ENCODE results near the gene SFXN5.
"Not testable (repeated sequence)": the region's sequence is repeated elsewhere in the genome, so short reads cannot be mapped to it uniquely, and the experiment has no call there.

Gene SFXN5

DNA sequence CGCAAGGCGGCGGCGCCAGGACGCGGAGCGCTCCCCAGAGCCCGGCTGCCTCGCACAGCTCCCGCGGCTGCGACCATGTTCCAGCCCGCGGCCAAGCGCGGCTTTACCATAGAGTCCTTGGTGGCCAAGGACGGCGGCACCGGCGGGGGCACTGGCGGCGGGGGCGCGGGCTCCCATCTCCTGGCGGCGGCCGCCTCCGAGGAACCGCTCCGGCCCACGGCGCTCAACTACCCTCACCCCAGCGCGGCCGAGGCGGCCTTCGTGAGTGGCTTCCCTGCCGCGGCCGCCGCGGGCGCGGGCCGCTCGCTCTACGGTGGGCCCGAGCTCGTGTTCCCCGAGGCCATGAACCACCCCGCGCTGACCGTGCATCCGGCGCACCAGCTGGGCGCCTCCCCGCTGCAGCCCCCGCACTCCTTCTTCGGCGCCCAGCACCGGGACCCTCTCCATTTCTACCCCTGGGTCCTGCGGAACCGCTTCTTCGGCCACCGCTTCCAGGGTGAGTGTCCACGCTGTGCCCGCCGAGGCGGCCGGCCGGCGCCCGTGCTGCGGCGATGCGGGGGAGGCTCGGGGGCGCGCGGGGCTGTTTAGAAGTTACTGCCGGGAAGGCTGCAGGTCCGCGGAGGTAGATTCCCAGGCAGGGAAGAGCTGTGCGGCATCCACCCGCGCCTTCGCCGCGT lies 153.5 kb downstream of the SFXN5 start:
- DNase-seq: no peak

DNA sequence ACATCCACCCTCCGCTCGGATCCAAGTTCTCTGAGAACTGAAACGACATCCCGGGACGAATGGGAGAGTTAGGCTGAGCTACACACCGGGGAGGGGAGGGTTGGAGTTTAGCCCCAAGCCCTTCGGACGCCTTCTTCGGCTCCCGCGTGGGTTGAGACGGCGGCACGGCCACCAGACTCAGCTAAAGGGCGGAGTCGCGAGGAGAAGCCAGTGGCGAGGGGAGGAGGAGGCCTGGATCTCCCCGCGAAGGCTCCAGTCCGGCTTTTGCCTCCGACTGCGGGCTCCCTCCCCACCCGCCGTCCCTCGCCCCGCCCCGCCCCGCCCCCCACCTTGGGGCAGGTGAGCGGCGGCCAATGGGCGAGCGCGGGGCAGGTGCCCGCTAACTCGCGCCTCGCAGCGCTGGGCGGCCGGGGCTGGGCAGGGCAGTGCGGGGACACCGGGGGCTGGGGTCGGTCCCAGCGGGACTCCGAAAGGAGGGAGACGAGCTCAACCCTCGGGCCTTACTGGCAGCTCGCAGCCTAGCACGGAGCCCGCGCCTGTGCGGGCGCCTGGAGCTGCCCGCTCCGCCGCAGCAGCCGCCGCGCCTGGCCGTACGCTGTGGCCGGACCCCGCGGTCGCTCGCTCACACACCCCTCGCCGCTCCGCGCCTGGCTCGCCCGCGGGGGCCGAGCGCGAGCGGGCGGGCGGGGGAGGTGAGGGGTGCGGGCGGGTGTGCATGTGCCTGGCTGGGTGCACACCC lies 154.2 kb downstream of the SFXN5 start, which contains the start of gene EMX1:
Gene EMX1 (plus strand): TSS at position 382 of the 739 bp plus-strand sequence. CDS start 334 bp downstream, at position 716.
- peak; percentile 92 for DNase-seq

DNA sequence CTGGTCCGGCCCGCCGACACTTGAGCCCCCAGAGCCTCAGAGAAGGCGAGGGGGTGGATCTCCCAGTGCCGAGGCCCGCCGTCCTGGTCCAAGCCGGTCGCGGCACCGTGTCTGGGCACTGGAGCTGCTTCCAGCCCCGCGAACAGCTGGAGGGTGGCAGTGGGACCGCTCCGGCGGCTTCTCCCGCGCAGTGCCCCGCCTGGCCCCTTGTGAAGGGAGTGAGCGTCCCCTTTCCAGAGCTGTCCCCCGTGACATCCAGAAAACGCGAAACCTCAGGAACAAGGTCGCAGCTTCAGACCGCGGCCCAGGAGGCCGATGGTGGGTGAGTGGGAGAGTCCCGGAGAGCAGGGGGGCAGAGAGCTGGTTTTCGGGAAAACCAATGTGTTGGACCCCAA lies 154.8 kb downstream of the SFXN5 start:
- peak; percentile 60 for DNase-seq

DNA sequence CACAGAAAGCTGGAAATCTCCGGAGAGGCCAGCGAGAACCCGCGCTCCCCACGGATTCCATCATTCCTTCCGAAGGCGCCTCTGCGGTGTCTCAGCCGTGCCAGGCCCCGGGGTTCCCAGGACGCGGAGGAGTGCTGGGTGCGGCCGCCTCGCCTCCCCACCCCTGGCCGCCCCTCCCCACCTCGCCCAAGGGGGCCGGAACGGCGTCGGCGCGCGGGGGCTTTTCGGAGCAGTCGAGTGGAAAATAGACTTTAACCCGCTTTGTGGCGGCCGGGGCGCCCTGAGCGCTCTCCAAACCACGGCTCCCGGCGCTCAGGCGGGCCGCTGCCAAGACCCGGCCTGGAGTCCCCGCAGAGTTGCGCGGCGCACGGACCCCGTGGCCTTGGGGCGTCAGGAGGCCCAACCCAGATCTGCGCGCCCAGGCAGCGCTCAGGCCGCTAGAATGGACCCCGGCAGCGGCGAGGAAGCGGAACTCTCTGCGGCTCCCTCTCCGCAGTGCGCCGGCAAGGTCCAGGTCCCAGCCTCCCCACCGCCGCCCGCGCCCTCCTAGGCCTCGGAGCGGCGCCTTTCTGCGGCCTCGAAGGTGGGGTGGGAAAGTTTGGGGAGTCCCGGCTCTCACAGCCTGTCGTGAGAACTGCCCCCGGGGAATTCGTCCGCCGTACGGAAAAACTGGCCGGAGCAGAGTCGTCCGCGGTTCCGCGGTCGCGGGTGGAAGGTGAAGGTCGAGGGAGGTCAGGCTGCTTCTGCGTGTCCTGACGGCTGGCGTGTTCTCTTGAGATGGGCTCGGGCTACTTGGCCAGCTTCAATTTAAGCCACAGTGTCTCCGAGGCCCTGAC lies 155.4 kb downstream of the SFXN5 start:
- peak; percentile 80 for DNase-seq

DNA sequence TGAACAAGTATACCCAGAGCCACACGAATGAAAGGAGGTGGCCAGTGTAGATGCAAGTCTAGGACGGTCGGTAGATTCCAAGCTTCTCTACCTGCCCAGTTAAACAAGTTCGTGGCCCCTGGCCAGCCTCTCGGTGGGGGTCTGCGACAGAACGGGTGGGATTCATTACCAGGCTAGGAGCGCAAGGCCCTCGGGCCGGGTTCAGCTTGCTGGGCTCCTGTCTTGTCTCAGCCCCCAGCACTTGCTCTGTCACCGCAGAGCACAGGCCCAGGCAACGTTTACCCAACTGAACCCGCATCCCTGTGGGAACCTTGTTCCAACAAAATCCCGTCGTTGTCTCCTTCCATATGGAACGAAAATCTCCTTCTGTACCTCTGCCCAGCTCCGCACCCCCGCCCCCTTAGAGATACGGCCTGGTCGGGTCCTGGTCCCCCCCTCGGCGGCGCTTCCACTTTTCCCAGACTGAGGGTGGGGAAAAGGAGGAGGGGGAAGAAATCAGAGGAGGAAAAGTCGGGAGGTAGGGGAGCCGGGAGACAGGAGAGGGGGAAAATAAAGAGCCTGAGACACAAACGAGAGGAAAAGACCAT lies 156.1 kb downstream of the SFXN5 start:
- DNase-seq: peak; percentile 45

GRCh38 chr2:72914589-72915319 lies 156.8 kb downstream of the SFXN5 start:
- peak; percentile 62 for DNase-seq

DNA sequence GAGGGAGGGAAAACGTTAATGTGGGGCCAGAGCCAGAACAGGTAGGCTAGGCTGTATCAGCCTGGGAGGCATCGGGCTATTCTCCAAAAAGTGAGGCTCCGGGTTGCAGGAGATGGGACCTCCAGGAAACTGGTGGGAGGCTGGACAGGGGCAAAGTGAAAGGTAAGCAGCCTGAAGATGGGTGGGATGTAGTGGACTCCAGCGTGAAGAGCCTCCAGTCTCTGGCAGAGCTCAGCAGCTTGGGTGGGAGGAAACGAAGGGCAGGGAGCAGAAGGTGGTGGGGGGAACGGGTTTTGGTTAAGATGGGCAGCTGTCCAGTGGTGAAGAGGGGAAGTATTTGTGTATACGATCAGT lies 157.3 kb downstream of the SFXN5 start:
- DNase-seq: no peak

GRCh38 chr2:72913486-72914205 lies 157.9 kb downstream of the SFXN5 start:
- DNase-seq: peak; percentile 59

- no peak for DNase-seq
These were observed 160.3 kb downstream of the SFXN5 start for GRCh38 chr2:72911256-72911655.

GRCh38 chr2:72908741-72909140 lies 162.8 kb downstream of the SFXN5 start:
- no peak for DNase-seq

DNA sequence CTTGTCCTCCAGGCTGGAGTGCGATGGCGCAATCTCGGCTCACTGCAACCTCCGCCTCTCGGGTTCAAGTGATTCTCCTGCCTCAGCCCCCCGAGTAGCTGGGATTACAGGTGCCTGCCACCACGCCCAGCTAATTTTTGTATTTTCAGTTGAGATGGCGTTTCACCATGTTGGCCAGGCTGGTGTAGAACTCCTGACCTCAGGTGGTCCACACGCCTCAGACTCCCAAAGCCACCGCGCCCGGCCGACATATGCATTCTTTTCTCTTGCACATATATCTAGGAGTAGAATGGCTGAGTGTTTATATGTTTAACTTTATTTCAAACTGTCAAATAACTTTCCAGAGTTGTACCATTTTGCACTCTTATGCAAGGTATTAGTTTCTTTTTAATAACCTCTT lies 164.1 kb downstream of the SFXN5 start:
- not testable (repeated sequence) for DNase-seq

DNA sequence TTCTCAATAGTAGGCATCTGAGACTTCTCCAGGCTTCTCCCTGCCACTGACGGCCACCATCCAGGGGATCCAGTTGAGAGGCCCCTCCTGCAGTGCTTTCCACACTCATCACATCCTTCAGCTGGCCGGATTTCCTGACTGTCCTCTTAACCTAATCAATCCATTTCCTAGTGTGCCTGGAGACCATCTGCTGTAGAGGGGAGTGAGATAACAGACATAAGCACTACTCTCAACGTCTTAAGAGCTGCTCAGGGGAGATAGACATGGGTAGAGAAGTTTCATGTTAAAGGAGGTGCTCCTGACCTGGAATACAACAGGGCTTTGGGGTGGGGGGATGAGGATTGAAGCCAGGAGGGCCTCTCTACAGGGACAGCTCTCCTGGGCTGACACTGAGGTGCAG lies 170.1 kb downstream of the SFXN5 start:
- DNase-seq: no peak

GRCh38 chr2:72900191-72900825 lies 171.2 kb downstream of the SFXN5 start:
- DNase-seq: no peak

DNA sequence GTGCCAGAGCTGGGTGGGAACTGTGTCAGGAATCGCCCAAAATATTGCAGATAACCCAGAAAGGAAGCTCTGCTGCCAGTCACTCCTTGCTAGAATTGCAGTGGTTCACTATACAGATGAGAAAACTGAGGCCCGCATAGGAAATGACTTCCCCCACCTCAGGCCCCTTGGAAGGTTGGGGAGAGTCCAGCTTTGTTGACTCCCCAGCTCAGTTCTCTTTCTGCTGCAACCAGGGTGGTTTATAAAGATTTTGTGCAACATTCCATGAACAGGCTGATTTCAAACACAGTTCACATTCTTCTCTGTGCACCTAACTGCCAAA lies 173.0 kb downstream of the SFXN5 start:
- DNase-seq: no peak

DNA sequence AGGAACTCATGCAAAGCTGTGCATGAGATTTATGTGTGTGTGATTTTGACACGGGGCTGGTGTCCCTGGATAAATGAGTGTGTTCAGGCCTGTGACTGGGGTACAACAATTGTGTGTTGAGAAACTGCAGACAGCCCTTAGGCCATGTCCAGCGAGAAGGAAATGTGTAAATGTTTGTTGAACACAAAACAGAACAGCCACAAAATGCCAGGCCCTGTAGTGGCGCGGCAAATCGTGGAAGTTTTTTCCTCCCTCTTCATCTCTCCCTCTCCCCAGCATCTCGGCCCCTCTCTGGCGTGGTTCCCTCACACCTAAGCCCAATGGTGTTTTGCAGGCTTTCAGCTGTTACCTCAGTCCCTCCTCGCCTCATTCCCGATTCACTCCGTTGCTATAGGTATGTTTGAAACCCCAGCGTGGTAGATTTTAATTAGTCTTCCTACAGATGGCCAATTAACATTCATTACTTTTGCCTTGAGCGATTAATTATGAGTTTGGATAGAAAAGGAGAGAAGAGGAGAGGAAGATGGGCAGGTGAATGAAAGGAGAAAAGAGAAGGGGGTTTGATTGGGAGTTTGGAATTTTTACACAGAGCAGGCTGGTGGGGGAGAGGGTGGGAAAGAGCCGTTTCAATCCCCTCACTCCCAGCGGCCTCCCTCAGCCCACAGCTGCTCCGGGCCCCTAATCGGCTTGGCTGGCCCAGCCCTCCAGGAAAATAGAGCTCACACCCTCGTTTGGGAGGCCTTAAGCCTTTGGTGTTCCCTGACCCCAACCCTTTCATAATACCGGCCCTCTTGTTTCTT lies 173.5 kb downstream of the SFXN5 start:
- DNase-seq: no peak

GRCh38 chr2:72896446-72896845 lies 175.1 kb downstream of the SFXN5 start:
- DNase-seq: no peak

GRCh38 chr2:72895759-72896281 lies 175.7 kb downstream of the SFXN5 start:
- DNase-seq: no peak

DNA sequence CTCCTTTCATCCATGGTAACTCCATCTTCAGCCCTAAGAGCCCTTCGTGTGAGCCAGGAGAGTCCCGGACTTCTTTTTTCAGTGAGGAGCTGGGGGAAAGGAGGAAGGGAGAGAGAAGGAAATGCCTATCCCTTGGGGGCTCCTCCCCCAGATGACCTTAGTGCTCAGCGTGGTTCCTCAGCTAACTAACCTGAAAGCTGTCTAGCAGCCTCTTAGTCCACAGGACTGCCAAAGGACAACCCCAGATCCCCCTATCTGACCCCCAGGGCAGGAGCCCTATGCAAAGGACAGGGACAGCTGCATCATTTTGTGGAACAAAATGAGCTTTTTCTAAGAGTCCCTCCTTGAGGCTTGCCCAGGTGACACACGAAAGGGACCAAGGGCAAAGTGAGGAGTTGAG lies 176.4 kb downstream of the SFXN5 start:
- DNase-seq: no peak

DNA sequence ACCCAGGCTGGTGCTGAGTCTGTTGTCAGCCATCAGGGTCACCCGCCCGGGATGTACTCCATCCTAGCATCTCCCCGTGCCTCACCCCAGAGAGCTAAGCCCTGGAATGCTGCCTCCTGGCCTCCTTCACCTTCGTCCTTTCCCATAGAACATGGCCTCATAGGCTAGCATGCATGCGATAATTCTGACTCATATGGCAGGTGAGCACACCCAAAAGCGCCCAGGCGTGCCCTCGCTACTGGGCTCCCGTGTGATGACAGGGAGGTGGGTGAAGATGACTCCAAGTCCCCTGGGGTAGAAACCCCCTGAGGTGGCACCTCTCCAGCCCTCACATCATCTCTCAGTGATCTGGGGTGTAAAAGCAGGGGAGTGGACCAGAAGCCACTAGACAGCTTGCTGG lies 177.0 kb downstream of the SFXN5 start:
- DNase-seq: no peak

GRCh38 chr2:72893594-72894319 lies 177.8 kb downstream of the SFXN5 start:
- DNase-seq: peak; percentile 88
